ENCODE measurements around the gene TNFAIP2.
"Not testable (repeated sequence)": the region's sequence is repeated elsewhere in the genome, so short reads cannot be mapped to it uniquely, and the experiment has no call there.

TNFAIP2 gene

GRCh38 chr14:103155826-103156394 is 32.6 kb downstream of the TNFAIP2 start:
- DNase-seq (ENCODE audit: low spot score) = no peak

GRCh38 chr14:103156651-103157378 is 33.6 kb downstream of the TNFAIP2 start:
- no peak for DNase-seq (ENCODE audit: low spot score)

GRCh38 chr14:103157969-103158368 is 34.7 kb downstream of the TNFAIP2 start:
- no peak for DNase-seq (ENCODE audit: low spot score)

- no peak for DNase-seq (ENCODE audit: low spot score)
Observed at GRCh38 chr14:103158688-103159087, 35.4 kb downstream of the TNFAIP2 start.

- DNase-seq (ENCODE audit: low spot score) = no peak
Observed at GRCh38 chr14:103160321-103161053, 37.2 kb downstream of the TNFAIP2 start.

- DNase-seq (ENCODE audit: low spot score) = no peak
Observed at GRCh38 chr14:103161054-103161397, 37.8 kb downstream of the TNFAIP2 start.

- no peak for DNase-seq (ENCODE audit: low spot score)
Observed at GRCh38 chr14:103163199-103163598, 39.9 kb downstream of the TNFAIP2 start.

GRCh38 chr14:103164006-103164405 is 40.7 kb downstream of the TNFAIP2 start:
- no peak for DNase-seq (ENCODE audit: low spot score)

GRCh38 chr14:103164779-103165178 is 41.5 kb downstream of the TNFAIP2 start:
- no peak for DNase-seq (ENCODE audit: low spot score)

GRCh38 chr14:103165323-103165722 is 42.1 kb downstream of the TNFAIP2 start:
- no peak for DNase-seq (ENCODE audit: low spot score)

- DNase-seq (ENCODE audit: low spot score) = no peak
Observed at GRCh38 chr14:103169954-103170353, 46.7 kb downstream of the TNFAIP2 start.

GRCh38 chr14:103171206-103171605 is 47.9 kb downstream of the TNFAIP2 start:
- not testable (repeated sequence) for DNase-seq (ENCODE audit: low spot score)

GRCh38 chr14:103172921-103173320 is 49.7 kb downstream of the TNFAIP2 start:
- DNase-seq (ENCODE audit: low spot score) = no peak

- not testable (repeated sequence) for DNase-seq (ENCODE audit: low spot score)
Observed at GRCh38 chr14:103173887-103174286, 50.6 kb downstream of the TNFAIP2 start.

GRCh38 chr14:103176176-103176575 is 52.9 kb downstream of the TNFAIP2 start:
- not testable (repeated sequence) for DNase-seq (ENCODE audit: low spot score)

GRCh38 chr14:103177376-103177775 is 54.1 kb downstream of the TNFAIP2 start:
- DNase-seq (ENCODE audit: low spot score) = no peak

GRCh38 chr14:103178521-103178920 is 55.3 kb downstream of the TNFAIP2 start:
- no peak for DNase-seq (ENCODE audit: low spot score)

GRCh38 chr14:103179094-103179493 is 55.8 kb downstream of the TNFAIP2 start:
- no peak for DNase-seq (ENCODE audit: low spot score)

GRCh38 chr14:103180331-103180730 is 57.1 kb downstream of the TNFAIP2 start:
- no peak for DNase-seq (ENCODE audit: low spot score)

GRCh38 chr14:103184046-103184445 is 60.8 kb downstream of the TNFAIP2 start:
- DNase-seq (ENCODE audit: low spot score) = no peak

- DNase-seq (ENCODE audit: low spot score) = no peak
Observed at GRCh38 chr14:103185051-103186029, 62.1 kb downstream of the TNFAIP2 start.

GRCh38 chr14:103186241-103186822 is 63.1 kb downstream of the TNFAIP2 start:
- DNase-seq (ENCODE audit: low spot score) = no peak

Data from D341Med (cell line).